Lung (tissue), 12 donors: ENCODE measurements around the gene PAPLN. TPM values are rescaled to one million over a fixed set of nuclear protein-coding genes. Genes with fewer than 3 reads are reported as not detected.

Source experiments
- ATAC-seq: fragments of 200-7000 bp; cut with Tn5 transposase; one replicate; pipeline ENCODE4 v1.9.1; 2020; ENCODE audit warnings: moderate number of reproducible peaks; ENCODE audit not compliant: insufficient read depth, low FRiP score
- DNase-seq, 3 donors: peaks; one replicate each; pipeline ENCODE4 v3.0.0-alpha.2; 2013 to 2017
- H3K27ac ChIP-seq, 2 donors: one replicate each; pipeline ENCODE4 v1.5.1; 2013; ENCODE audit warnings: mild to moderate bottlenecking in 2 of 2, moderate library complexity in 2 of 2, control low read depth in 1 of 2, inconsistent platforms in 1 of 2, low read depth in 1 of 2, low read length in 1 of 2
- H3K27me3 ChIP-seq, 3 donors: one replicate each; pipeline ENCODE4 v1.5.1; 2013; ENCODE audit warnings: low read length in 2 of 3; ENCODE audit not compliant: control insufficient read depth in 3 of 3, insufficient read depth in 3 of 3
- H3K36me3 ChIP-seq, 4 donors: one replicate each; pipeline ENCODE4 v1.5.1; 2013; ENCODE audit warnings: low read length in 4 of 4, mild to moderate bottlenecking in 1 of 4, moderate library complexity in 1 of 4; ENCODE audit not compliant: control insufficient read depth in 4 of 4, insufficient read depth in 4 of 4
- H3K4me1 ChIP-seq, 5 donors: one replicate each; pipeline ENCODE4 v1.5.1; 2013; ENCODE audit warnings: low read length in 5 of 5, mild to moderate bottlenecking in 2 of 5, moderate library complexity in 1 of 5; ENCODE audit not compliant: control insufficient read depth in 5 of 5, insufficient read depth in 5 of 5
- H3K4me3 ChIP-seq: one replicate; pipeline ENCODE4 v1.5.1; 2013; ENCODE audit warnings: mild to moderate bottlenecking, control low read depth, moderate library complexity
- H3K9ac ChIP-seq, 2 donors: one replicate each; pipeline ENCODE4 v1.5.1; 2013; ENCODE audit warnings: low read length in 2 of 2, control low read depth in 1 of 2; ENCODE audit not compliant: insufficient read depth in 1 of 2
- H3K9me3 ChIP-seq, 4 donors: one replicate each; pipeline ENCODE4 v1.5.1; 2013; ENCODE audit warnings: low read length in 3 of 4, mild to moderate bottlenecking in 1 of 4, moderate library complexity in 1 of 4; ENCODE audit not compliant: control insufficient read depth in 4 of 4, insufficient read depth in 3 of 4
- CTCF ChIP-seq: IDR thresholded peaks from 2 replicates; pipeline ENCODE4 v1.5.1; 2012; ENCODE audit warnings: mild to moderate bottlenecking; ENCODE audit errors: control extremely low read depth, extremely low read depth
- WGBS, 2 donors: extraction: QIAGEN DNeasy Blood & Tissue Kit; methylation state at CpG; one replicate each; pipeline ENCODE4 v1.1.7; 2013; 5-methylcytosine and 5-hydroxymethylcytosine counted together
- polyA plus RNA-seq, 2 donors: library from polyadenylated mRNA; stranded (reverse); fragments of 200-250 nt; gene quantifications; one replicate each; pipeline ENCODE4 v1.2.1, GENCODE V29; 2013
- total RNA-seq, 2 donors: library from RNA; depleted of rRNA in 1 of 2; stranded (reverse); fragments of >200 nt in 1 of 2; gene quantifications; one replicate each; pipeline ENCODE4 v1.2.1, GENCODE V29; 2014 to 2021
- donor health status: control.
- donor health status: control.
- donor health status: Bipolar disorder and iron deficiency.
- donor health status: healthy.
- donor health status: DM: yes; HTN: yes; CAD: no.

The PAPLN gene
- total and polyA plus RNA-seq, 4 donors: 2.9 to 18.0 (median 8.3) TPM

- 94 to 95% methylated on average over 4 of the region's 4 CpGs for whole genome bisulfite sequencing, 2 donors
These were observed 17.2 kb upstream of the PAPLN start for GRCh38 chr14:73220061-73220460.

GRCh38 chr14:73220634-73221033, 16.7 kb upstream of the PAPLN start:
- Histone ChIP-seq H3K36me3 (peaks cover 11 to 28% (median 21%) of the 10 kb centered on the region in 4 donors), H3K4me3 (no peak overlapping the region), H3K4me1 (peaks cover 0 to 28% (median 0%) of the 10 kb centered on the region in 5 donors), H3K9me3 (no peaks in the 10 kb centered on the region), H3K9ac (no peak overlapping the region), H3K27ac (no peak overlapping the region), H3K27me3 (no peaks in the 10 kb centered on the region)
- ATAC-seq (no peak), DNase-seq (no peak)
- WGBS, 2 donors: 91 to 95% methylated on average over 5 of the region's 5 CpGs
- TF ChIP-seq CTCF: no peak

More at GRCh38 chr14:73220061-73220460, 17.2 kb upstream of the PAPLN start:
- Histone ChIP-seq H3K36me3 (peaks cover 14 to 29% (median 22%) of the 10 kb centered on the region in 4 donors), H3K27me3 (no peaks in the 10 kb centered on the region), H3K27ac (no peak overlapping the region), H3K9ac (no peak overlapping the region), H3K9me3 (no peaks in the 10 kb centered on the region), H3K4me1 (peaks cover 0 to 28% (median 0%) of the 10 kb centered on the region in 5 donors), H3K4me3 (no peak overlapping the region)
- ATAC-seq: no peak
- no peak for DNase-seq
- no peak for TF ChIP-seq CTCF

GRCh38 chr14:73221945-73222344, 15.4 kb upstream of the PAPLN start:
- WGBS, 2 donors: 59 to 63% methylated on average over 2 of the region's 2 CpGs
- H3K9me3 ChIP-seq: no peaks in the 10 kb centered on the region
- no peak overlapping the region for H3K27ac ChIP-seq
- ATAC-seq (no peak), DNase-seq (no peak)
- peaks cover 0 to 28% (median 0%) of the 10 kb centered on the region in 5 donors for H3K4me1 ChIP-seq
- no peak overlapping the region for H3K9ac ChIP-seq
- peaks cover 9 to 25% (median 19%) of the 10 kb centered on the region in 4 donors for H3K36me3 ChIP-seq
- no peak for TF ChIP-seq CTCF
- no peaks in the 10 kb centered on the region for H3K27me3 ChIP-seq
- H3K4me3 ChIP-seq: no peak overlapping the region

GRCh38 chr14:73223049-73223448, 14.3 kb upstream of the PAPLN start:
- peak overlapping the region in 1 of 2 donors; percentile 55 for H3K9ac ChIP-seq
- peaks cover 6 to 18% (median 14%) of the 10 kb centered on the region in 4 donors for H3K36me3 ChIP-seq
- H3K27ac ChIP-seq: peak overlapping the region in 1 of 2 donors; percentile 21
- no peak overlapping the region for H3K4me3 ChIP-seq
- H3K4me1 ChIP-seq: peaks cover 0 to 36% (median 7%) of the 10 kb centered on the region in 5 donors
- 65 to 79% methylated on average over 5 of the region's 5 CpGs for WGBS, 2 donors
- ATAC-seq (no peak), DNase-seq (peak; percentile 58 to 76 (median 67))
- no peaks in the 10 kb centered on the region for H3K27me3 ChIP-seq
- H3K9me3 ChIP-seq: no peaks in the 10 kb centered on the region
- TF ChIP-seq CTCF: no peak
